Tibial artery (tissue), 4 donors: ENCODE data around the gene PLCG2.

ENCODE experiments used
- DNase-seq, 2 donors: peaks; one replicate each; pipeline ENCODE4 v3.0.0-alpha.2; 2019
- H3K27ac ChIP-seq, 2 donors: fragments of 200-600 bp; sonication (generic) in 1 of 2; 1 replicate in 1 of 2; 2 replicates in 1 of 2; pipeline ENCODE4 v1.5.1; 2018 to 2019; ENCODE audit warnings: mild to moderate bottlenecking in 1 of 2
- H3K27me3 ChIP-seq, 2 donors: fragments of 200-600 bp; sonication (generic) in 1 of 2; one replicate each; pipeline versions ENCODE4 v1.5.1 to v1.6.0; 2016 to 2019
- H3K36me3 ChIP-seq, 3 donors: fragments of 200-600 bp; sonication (generic) in 2 of 3; one replicate each; pipeline ENCODE4 v1.5.1; 2016 to 2019; ENCODE audit warnings: mild to moderate bottlenecking in 2 of 3
- H3K4me1 ChIP-seq, 4 donors: fragments of 200-600 bp; sonication (generic) in 2 of 4; 1 replicate in 3 of 4; 2 replicates in 1 of 4; pipeline ENCODE4 v1.5.1; 2016 to 2019
- H3K4me3 ChIP-seq, 2 donors: fragments of 200-600 bp; sonication (generic) in 1 of 2; 1 replicate in 1 of 2; 2 replicates in 1 of 2; pipeline ENCODE4 v1.5.1; 2018 to 2019; ENCODE audit warnings: mild to moderate bottlenecking in 2 of 2
- H3K9me3 ChIP-seq, 3 donors: fragments of 200-600 bp; sonication (generic) in 1 of 3; one replicate each; pipeline ENCODE4 v1.5.1; 2016 to 2019
- intact Hi-C: fragments of 100-400 bp; cut with DNase I; formaldehyde crosslinking; loops from one replicate; pipeline ENCODE4 v1.15.0; 2023; ENCODE audit warnings: low total_unique reads
- TF ChIP-seq, protein P1 (sequence below), 2 experiments: fragments of 200-600 bp in 1 of 2; fragments of 450-650 bp in 1 of 2; IDR thresholded peaks; one replicate each; pipeline ENCODE4 v1.5.1; 2017 to 2019; ENCODE audit warnings: antibody characterized with exemption in 2 of 2, mild to moderate bottlenecking in 1 of 2, moderate library complexity in 1 of 2

Gene PLCG2

DNA sequence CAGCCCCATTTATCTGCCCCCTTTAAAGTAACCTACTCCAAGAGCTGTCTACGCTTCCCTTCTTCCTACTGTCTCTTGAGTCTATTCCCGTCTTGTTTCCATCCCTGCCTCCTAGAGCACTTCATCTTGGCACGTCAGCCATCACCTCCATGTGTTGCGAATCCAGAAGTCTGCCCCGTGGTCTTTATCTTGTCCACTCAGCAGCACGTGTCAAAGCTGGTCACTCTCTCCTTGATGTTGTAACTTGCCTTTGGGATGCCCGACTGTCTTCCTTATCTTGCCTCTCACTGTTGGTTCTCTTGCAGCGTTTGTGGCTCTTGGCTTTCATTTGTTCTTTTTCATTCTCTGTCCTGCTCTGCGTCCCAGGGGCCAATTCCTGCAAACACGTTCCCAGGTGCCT, 99.4 kb downstream of the PLCG2 start:
- no peaks in the 10 kb centered on the region for H3K9me3 ChIP-seq
- no peaks in the 10 kb centered on the region for H3K4me1 ChIP-seq
- TF ChIP-seq, protein P1, sequence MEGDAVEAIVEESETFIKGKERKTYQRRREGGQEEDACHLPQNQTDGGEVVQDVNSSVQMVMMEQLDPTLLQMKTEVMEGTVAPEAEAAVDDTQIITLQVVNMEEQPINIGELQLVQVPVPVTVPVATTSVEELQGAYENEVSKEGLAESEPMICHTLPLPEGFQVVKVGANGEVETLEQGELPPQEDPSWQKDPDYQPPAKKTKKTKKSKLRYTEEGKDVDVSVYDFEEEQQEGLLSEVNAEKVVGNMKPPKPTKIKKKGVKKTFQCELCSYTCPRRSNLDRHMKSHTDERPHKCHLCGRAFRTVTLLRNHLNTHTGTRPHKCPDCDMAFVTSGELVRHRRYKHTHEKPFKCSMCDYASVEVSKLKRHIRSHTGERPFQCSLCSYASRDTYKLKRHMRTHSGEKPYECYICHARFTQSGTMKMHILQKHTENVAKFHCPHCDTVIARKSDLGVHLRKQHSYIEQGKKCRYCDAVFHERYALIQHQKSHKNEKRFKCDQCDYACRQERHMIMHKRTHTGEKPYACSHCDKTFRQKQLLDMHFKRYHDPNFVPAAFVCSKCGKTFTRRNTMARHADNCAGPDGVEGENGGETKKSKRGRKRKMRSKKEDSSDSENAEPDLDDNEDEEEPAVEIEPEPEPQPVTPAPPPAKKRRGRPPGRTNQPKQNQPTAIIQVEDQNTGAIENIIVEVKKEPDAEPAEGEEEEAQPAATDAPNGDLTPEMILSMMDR (IDR thresholded peaks at IDR 0.05): no peak
- no peak overlapping the region for H3K27ac ChIP-seq
- H3K36me3 ChIP-seq: no peaks in the 10 kb centered on the region
- intact Hi-C loops: no loop called here
- H3K4me3 ChIP-seq: no peak overlapping the region
- no peak for DNase-seq
- no peaks in the 10 kb centered on the region for H3K27me3 ChIP-seq

DNA sequence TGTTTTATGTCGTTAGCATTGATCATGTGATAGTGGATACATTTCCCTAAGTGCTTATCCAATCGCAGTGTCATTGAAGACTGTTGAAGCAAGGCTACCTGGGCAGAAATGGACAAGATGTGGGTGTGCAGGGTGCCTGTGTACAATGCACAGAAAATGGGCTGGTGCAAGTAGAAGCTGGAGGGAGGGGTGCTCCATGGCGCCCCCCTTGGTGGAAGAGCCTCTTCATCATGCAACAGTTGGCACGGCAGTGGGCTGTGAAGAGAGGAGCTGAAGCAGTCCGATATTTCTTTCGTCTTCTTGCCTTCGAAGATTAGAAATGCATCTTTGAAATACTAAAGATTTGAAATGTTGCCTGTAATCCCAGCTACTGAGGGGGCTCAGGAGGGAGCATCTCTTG, 100.5 kb downstream of the PLCG2 start:
- intact Hi-C loops: no loop called here
- H3K27me3 ChIP-seq: no peaks in the 10 kb centered on the region
- no peaks in the 10 kb centered on the region for H3K36me3 ChIP-seq
- H3K27ac ChIP-seq: no peak overlapping the region
- H3K4me1 ChIP-seq: no peaks in the 10 kb centered on the region
- no peak overlapping the region for H3K4me3 ChIP-seq
- no peaks in the 10 kb centered on the region for H3K9me3 ChIP-seq
- TF ChIP-seq, protein P1 (IDR thresholded peaks at IDR 0.05): no peak
- no peak for DNase-seq

DNA sequence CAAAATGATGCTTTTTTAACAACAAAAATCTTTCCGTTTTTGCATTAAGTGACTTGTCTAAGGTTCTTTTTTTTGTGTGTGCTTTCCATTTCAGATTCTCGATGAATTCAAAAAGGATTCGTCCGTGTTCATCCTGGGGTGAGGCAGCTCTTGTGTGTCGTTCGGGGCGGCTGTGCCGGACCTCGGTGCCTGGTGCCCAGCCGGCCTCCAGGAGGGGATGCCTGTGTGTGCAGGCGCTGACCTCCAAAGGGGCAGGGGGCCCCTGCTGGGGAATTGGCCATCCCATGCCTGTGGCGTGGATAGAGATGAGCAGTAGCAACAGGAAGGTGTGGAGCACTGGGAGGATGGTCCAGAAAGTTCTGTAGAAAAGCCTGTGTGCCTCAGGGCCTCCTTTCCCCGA, 101.7 kb downstream of the PLCG2 start:
- Histone ChIP-seq H3K4me3 (no peak overlapping the region), H3K27me3 (no peaks in the 10 kb centered on the region), H3K27ac (no peak overlapping the region), H3K36me3 (no peaks in the 10 kb centered on the region), H3K4me1 (no peaks in the 10 kb centered on the region), H3K9me3 (no peaks in the 10 kb centered on the region)
- no peak for DNase-seq
- intact Hi-C loops: no loop called here
- TF ChIP-seq, protein P1 (IDR thresholded peaks at IDR 0.05): no peak

DNA sequence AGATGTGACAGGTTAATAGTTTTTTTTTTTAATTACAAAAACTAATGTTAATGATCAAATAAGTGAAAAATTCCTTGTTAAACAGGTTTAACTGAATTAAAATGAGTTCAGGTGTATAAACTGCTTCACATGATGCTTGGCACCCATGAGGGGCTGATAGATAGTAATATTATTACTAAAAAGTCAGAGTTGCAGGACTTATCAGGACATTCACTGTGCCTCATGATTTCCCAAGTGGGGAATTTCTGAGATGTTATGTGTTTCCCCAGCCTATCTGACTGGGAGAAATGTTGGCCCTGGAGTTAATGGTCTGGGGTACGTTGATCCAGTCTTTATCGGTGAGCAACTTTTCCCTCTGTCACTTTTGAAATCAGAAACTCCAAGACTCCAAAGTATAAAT, 102.1 kb downstream of the PLCG2 start:
- DNase-seq: no peak
- H3K9me3 ChIP-seq: no peaks in the 10 kb centered on the region
- TF ChIP-seq, protein P1 (IDR thresholded peaks at IDR 0.05): no peak
- intact Hi-C loops: no loop called here
- no peaks in the 10 kb centered on the region for H3K36me3 ChIP-seq
- no peak overlapping the region for H3K4me3 ChIP-seq
- H3K27me3 ChIP-seq: no peaks in the 10 kb centered on the region
- no peak overlapping the region for H3K27ac ChIP-seq
- no peaks in the 10 kb centered on the region for H3K4me1 ChIP-seq

DNA sequence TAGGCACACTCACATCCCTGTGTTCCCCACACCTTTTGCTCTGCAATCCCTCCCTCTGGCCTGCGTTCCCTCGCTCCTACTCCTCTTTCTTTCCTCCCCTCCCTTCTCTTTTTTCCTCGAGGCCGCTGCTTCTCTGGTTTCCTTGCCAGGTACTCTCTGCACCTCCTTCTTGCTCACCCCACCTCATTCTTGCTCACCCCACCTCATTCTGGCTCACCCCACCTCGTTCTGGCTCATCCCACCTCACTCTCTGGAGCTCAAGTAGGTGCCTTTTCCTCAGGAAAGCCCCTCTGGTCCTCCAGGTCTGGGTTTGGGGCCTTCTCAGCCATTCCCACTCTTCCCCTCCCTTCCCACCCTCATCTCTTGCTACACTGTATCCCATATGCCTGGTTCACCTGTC, 103.5 kb downstream of the PLCG2 start:
- Histone ChIP-seq H3K27ac (no peak overlapping the region), H3K27me3 (no peaks in the 10 kb centered on the region), H3K9me3 (no peaks in the 10 kb centered on the region), H3K4me1 (no peaks in the 10 kb centered on the region), H3K36me3 (no peaks in the 10 kb centered on the region), H3K4me3 (no peak overlapping the region)
- intact Hi-C loops: no loop called here
- TF ChIP-seq, protein P1 (IDR thresholded peaks at IDR 0.05): no peak
- DNase-seq: no peak

DNA sequence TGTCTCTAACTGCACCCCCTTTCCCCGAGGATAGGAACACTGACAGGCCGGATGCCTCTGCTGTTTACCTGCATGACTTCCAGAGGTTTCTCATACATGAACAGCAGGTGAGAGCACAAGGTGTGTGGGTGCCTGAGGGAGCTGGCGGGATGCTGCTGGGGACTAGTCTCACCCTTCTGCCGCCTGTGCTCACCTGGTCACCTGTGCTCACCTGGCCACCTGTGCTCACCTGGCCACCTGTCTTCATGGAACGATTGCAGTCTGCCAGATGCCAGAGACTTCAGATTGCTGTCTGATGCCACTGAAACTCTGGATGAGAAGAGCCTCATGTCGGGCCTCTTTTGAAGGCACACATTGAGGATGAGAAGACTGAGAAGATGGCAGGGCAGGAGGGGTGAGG, 104.1 kb downstream of the PLCG2 start:
- Histone ChIP-seq H3K4me1 (no peaks in the 10 kb centered on the region), H3K4me3 (no peak overlapping the region), H3K27ac (no peak overlapping the region), H3K36me3 (no peaks in the 10 kb centered on the region), H3K9me3 (no peaks in the 10 kb centered on the region), H3K27me3 (no peaks in the 10 kb centered on the region)
- TF ChIP-seq, protein P1 (IDR thresholded peaks at IDR 0.05): no peak
- intact Hi-C loops: no loop called here
- DNase-seq: no peak
